Endometrium (tissue), 2 donors: ENCODE measurements around the gene NFIX.

Source experiments
- FAIRE-seq: peaks from 2 replicates; lab custom pipeline; 2012; peaks lifted over from hg19 to GRCh38; lab: Jason Lieb, UNC
- donor health status: control.
- donor health status: control.

NFIX gene

GRCh38 chr19:13022859-13023636 lies 27.8 kb downstream of the NFIX start:
- no peak for FAIRE-seq

DNA sequence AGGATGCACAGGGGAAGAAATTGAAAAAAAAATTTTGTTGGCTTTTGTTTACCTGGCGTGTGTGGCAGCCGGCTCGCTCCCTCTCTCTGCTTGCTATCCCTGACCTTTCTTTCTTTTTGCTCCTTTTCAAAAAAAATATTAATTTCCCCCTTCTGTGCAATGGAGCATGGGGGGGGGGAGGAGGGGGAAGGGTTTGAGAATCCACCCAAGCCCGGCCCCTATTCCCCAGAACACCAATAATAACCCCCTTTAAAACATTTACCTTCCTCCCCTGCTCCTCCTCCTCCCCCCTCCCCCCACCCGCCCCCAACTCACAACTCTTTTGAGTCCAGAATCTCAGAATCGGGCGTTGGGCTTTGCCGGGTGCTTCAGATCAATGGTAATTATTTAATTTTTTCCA lies 28.4 kb downstream of the NFIX start:
- FAIRE-seq: no peak

DNA sequence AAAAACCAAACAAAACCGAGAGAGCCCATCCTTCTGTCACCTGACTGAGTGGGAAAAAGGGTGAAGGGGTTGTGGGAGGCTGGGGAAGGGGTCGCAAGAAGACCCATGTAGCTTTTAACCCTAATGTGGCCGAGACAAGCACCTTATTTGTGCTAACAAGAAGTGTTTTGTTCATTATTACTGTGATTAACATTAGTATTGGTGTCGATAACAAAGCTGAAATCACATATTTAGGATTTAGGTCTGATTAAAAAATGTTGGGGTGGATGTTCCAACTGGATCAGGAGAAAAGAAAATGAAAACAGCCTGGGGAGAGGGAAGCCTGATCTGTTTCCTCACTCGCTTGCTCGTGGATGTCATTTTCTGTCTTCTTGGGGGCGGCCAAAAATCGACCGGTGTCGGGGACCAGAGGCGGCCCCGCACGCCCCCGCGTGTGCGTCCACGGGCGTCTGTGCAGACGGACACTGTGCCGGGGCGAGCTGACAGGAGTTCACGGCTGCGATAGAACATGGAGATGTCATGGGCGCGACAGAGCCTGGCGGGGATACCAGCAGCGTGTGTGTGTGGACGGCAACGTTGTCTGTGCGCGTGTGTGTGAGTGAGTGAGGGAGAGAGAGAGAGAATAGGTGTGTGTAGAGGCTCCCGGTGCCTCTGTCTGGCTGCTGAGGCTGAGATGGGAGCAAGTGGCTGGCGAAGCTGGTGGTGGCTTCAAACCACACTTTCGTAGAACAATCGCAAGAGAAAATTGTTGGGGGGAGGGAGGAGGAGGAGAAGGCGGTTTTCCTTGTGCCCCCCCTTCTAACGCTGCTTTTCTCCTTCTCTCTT lies 29.1 kb downstream of the NFIX start:
- no peak for FAIRE-seq

DNA sequence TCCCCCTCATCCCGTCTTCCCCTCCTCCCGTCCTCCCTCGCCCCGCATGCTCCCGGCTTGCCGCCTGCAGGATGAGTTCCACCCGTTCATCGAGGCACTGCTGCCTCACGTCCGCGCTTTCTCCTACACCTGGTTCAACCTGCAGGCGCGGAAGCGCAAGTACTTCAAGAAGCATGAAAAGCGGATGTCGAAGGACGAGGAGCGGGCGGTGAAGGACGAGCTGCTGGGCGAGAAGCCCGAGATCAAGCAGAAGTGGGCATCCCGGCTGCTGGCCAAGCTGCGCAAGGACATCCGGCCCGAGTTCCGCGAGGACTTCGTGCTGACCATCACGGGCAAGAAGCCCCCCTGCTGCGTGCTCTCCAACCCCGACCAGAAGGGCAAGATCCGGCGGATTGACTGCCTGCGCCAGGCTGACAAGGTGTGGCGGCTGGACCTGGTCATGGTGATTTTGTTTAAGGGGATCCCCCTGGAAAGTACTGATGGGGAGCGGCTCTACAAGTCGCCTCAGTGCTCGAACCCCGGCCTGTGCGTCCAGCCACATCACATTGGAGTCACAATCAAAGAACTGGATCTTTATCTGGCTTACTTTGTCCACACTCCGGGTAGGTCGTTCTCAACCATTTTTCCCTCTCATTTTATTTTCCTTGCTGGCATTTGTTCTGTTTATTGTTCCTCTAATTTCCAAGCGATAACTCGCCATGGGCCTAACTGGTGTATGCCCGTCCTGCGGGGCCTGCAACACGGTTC lies 29.8 kb downstream of the NFIX start:
- no peak for FAIRE-seq

DNA sequence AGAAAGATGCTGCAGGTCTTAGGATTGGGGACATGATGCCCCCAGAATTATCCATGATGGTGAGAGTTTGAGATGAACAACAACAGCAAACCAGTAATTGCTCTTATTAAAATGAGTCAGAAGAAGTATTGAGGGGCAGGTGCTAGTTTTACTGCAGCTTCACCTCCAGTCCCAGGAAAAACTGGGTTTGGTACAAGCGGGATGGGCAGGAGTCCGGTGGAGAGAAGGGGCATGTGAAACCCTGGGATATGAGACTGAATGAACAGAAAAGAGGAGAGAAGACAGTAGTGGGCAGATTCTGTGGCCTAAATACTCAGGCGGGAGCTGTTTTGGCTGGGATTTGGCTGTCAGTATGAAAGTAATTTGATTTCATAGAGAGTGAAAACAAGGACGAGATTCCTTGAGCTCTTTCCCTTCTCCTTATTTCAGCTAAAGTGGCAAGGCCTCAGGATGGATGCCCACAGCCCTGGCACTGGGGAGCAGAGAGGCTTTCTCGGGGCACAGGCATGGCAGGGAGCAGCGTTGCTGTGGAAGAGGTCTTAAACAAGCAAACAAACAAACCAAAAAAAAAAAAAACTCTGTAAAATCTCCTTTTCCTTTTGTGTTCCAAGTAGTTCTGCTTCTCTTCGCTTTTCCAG lies 30.7 kb downstream of the NFIX start:
- no peak for FAIRE-seq

- FAIRE-seq: no peak
Measured at GRCh38 chr19:13026462-13027370, 31.4 kb downstream of the NFIX start.

- no peak for FAIRE-seq
Measured at GRCh38 chr19:13027557-13027956, 32.3 kb downstream of the NFIX start.

DNA sequence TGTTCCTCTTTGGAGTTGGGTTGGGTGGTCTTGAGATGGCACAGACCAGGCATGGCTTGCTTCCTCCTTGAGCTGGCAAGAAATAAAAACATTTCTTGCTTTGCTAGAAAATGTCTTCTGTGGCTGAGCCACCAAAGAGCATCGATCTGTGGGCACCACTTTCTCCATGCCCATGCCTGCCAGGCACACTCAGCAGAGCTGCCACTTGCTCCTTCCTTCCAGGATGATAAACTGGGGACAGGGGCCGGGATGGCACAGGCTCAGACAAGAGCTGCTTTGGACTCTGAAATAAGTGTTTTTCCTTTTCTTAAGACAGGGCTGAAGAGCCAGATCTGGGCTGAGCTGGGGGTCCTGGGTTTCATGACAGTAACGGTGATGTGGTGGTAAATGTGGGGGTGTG lies 32.8 kb downstream of the NFIX start:
- FAIRE-seq: no peak

DNA sequence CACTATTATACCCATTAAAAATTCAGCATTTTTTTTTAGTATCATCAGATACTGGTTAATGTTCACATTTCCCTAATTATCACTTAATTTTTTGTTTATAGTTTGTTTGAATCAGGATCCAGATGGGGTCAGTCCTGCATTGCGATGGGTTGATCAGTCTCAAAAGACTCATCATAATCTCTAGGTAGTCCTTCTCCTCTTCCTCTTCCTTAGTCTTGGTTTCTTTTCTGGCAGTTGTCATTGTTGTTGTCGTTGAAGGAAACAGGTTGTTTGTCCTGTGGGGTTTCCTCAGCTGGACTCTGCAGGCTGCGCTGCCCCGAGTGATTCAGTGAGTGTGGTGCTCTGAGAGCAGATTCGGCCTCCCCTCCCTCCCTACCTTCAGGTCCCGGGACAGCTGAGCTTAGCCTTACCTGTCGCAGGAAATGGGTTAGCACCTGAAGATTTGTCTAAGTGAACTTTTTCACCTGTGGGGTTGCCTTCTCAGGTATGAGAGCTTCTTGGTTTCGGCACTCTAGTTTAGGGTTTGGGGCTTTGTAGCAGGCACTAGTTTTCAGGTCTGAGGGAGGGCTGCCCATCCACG lies 34.1 kb downstream of the NFIX start:
- FAIRE-seq: no peak

DNA sequence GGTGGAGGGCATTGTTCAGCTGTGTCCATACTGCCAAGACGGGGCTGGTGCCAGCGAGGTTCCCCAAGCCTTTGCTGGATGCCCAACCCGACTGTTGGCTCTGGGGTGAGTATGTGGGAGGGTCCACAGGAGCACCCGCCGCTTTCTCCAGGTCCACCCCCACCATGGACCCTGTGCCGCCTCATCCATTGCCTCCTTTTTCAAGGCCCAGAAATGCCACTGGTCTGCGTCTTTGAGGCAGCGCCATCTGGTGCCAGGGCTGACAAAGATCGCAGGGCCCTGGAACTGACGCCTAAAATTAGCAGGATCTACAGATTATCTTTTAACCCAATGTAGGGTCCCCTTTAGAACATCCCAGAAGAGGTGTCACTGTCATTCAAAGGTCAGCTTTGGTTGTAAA lies 34.6 kb downstream of the NFIX start:
- FAIRE-seq: no peak

GRCh38 chr19:13031917-13032623 lies 36.8 kb downstream of the NFIX start:
- FAIRE-seq: no peak

- FAIRE-seq: no peak
Measured at GRCh38 chr19:13032837-13033236, 37.6 kb downstream of the NFIX start.

DNA sequence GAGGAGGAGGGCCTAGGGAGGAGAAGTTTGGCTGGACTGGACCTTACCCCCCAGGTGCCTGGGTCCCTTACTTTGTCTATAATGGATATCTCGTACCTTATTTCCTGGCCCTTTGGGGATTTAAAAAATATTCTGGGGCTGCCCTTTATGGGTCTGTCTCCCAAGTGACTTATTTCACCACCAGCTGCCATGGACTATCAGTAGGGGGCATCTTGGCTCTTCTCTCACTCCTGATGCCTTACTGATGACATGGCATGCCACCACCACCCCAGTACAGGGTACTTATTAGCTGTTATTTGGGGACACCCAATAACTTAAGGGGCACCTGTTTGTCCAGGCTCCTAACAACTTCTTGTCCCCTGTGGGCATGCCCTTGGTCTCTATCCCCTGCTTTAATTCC lies 38.0 kb downstream of the NFIX start:
- no peak for FAIRE-seq

- FAIRE-seq: no peak
Measured at GRCh38 chr19:13033819-13034611, 38.7 kb downstream of the NFIX start.

GRCh38 chr19:13034636-13035035 lies 39.4 kb downstream of the NFIX start:
- FAIRE-seq: no peak

DNA sequence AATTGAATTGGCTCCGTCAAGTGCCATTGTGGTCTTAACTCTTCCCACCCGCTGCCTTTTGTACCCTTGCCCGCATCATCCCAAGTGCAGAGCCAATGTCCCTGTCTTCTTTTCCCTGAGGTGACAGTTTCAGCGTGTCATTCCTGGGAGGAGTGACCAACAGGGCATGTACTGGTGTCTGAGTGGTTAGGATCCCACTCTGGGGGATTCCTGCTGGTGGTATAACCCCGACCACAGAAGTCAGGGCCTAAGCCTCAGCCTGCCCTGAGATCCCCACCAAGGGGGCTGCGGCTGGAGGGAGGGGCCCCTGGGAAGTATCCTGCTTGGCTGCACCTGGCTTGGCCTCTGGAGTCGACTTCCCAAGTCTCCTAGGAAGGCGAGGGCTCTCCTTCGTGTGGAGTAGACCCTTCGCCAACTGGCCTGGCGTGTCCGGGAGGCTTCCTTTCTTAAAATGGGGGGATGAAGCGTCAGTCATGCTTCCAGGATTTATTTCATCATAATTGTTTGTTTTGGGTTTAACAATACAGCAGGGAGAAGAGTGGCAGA lies 40.6 kb downstream of the NFIX start:
- FAIRE-seq: no peak

DNA sequence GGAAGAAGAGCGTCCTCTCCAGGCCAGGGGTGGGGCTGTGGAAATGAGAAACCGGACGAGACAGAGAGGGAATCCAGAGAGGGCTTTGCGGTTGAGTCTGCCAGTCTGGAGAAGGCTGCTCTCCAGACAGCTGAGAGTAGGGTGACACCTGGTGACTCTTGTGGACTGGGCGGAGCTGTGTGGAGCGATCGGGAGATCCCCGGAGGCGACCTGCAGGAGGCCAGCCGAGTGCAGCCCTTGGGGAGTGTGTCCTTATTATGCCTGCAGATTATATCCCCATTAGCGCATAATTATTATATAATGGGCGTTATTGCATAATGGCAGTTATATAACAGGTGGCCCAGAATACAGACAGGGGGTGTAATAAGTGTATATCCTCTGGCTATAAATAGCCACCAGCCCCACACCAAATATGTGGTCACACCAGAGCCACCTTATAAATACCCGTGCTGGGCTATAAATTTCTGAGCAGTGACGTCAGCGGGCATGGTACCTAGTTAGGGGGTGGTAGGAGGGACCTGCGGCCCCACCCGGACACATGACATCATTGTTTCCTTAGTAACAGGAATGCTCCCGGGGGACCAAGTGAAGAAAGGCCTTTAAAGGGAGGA lies 41.2 kb downstream of the NFIX start:
- no peak for FAIRE-seq

DNA sequence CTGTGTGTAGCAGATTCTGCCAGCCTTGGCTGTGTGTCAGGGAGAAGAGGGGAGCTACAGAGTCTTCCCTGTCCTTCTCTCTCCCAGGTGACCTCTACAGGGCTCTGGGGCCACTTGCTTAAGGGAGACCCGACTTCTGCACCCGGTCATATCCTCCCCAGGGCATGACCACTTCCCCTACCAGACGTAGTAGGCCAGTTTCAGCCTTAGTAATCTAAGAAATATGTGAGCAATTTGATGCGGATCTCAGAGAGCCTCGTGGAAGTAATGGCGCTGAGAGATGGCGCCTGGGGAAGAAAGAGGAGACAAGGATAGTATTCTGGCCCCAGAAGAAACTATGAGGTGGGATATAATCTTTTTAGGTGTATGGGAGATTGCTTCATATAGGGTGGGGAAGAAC lies 41.9 kb downstream of the NFIX start:
- FAIRE-seq: no peak

DNA sequence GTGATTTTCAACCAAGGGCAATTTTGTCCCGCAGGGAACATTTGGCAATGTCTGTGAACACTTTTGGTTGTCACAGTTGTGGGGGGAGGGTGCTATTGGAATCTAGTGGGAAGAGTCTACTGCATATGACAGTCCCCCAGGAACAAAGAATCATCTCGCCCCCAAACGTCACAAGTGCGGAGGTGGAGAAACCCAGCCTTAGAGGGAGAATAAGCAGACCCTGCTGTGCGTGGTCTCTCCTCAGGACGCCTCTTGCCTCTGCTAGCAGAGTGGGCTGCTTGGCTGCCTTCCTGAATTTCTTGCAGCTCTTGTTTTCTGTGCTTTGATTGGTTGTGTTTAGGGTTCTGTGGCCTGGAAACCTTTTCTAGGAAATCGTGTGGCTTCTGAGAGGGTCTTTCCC lies 42.5 kb downstream of the NFIX start:
- FAIRE-seq: no peak
